Measurements from ENCODE around the gene LYSMD3. TPM values are rescaled to one million over a fixed set of nuclear protein-coding genes. Genes with fewer than 3 reads are reported as not detected.

Gene LYSMD3
- total RNA-seq, 4 donors from 2014 or later, result 12.9 to 21.2 (median 16.3) TPM

DNA sequence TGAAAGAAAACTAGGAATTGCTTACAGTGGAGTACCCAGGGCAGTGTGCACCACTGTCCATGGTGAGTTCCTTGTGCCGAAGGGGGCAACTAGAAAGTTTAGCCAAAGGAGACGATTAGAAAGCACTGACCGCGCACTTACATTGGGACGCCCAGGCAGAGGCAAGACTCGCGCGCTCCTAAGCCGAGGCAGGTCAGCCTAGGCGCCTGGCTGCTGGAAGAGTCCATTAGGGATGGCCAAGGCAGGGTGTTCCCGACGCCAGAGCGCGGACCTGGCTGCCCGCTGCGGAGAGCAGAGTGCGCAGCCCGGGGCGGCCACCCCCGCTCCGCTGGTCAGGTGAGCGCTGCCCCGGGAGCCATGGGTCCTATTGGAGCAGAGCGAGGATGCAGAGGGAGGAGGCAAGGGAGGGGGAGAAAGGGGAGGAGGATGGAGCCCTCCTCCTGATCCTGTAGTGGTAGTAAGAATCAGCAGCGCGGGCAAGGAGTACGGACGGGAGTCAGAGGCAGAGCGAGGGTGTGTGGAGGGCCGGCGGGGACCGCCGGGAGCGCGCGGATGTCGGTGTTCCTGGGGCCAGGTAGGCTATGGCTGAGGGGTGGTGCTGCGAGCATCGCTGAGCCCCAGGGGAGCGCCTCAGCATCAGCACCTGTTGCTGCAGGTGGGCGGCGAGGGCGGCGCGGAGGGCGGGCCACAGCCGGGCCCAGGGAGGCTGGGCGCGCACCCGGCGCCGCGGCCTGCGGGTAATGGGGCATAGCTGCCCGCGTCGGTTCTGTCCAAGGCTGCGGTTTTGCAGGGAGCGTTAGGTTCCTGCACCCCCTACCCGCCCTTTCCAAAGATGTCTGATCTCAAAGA, 29.2 kb upstream of the LYSMD3 start, which contains the start of gene ADGRV1:
ADGRV1 (plus strand) TSS at position 454 of the 849 bp plus-strand sequence; CDS start at position 553, 99 bp downstream.
- peaks cover 10 to 16% (median 15%) of the 10 kb centered on the region in 4 donors for H3K4me1 ChIP-seq
- H3K27ac ChIP-seq (replicated peaks in 1 of 4), result no peak within 1 kb of the TSS
- H3K4me3 ChIP-seq, result peak within 1 kb of the TSS; percentile 40 to 53 (median 42)
- no peak for DNase-seq (ENCODE audit: extremely low spot score)
- intact Hi-C loops (cut with DNase I), result no loop called here
- 3% methylated on average over 40 of the region's 60 CpGs for WGBS
- TF ChIP-seq POLR2A (IDR thresholded peaks at IDR 0.05; ENCODE audit: low read depth), result no peak
- no peak for TF ChIP-seq CTCF (IDR thresholded peaks at IDR 0.05)
- TF ChIP-seq POLR2AphosphoS5 (IDR thresholded peaks at IDR 0.05), result no peak
- no peak for TF ChIP-seq EP300 (IDR thresholded peaks at IDR 0.05)
- peaks cover 0 to 52% (median 17%) of the 10 kb centered on the region in 4 donors for H3K27me3 ChIP-seq
- no peaks in the 10 kb centered on the region for H3K9me3 ChIP-seq
- no peaks in the 10 kb centered on the region for H3K36me3 ChIP-seq

DNA sequence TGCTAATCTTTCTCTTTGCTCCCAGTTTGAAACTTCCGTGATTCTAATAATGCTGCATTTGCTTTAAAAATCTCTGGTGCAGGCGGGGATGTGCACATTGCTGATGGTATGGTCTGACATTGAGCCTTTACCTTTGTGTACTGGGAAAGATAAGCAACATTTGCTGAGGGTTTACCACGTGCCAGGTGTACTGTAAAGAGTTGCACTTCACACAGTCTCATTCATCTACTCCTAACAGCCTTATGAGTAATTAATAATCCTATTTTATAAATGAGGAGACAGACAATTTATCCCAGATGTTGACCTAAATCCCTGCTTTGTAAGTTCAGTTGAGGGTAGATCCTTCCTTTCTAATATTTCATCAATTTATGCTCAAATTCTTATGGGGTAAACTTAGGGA, 28.5 kb upstream of the LYSMD3 start:
- intact Hi-C loops (cut with DNase I), result no loop called here
- WGBS, result 10% methylated on average over 3 of the region's 3 CpGs
- Histone ChIP-seq H3K9me3 (no peaks in the 10 kb centered on the region), H3K36me3 (no peaks in the 10 kb centered on the region), H3K27ac (replicated peaks in 1 of 4) (no peak overlapping the region), H3K4me1 (peaks cover 10 to 16% (median 15%) of the 10 kb centered on the region in 4 donors), H3K27me3 (peaks cover 0 to 52% (median 17%) of the 10 kb centered on the region in 4 donors), H3K4me3 (peak overlapping the region in 3 of 4 donors; percentile 40 to 53 (median 42))
- no peak for DNase-seq (ENCODE audit: extremely low spot score)
- TF ChIP-seq POLR2AphosphoS5 (IDR thresholded peaks at IDR 0.05), result no peak
- no peak for TF ChIP-seq POLR2A (IDR thresholded peaks at IDR 0.05; ENCODE audit: low read depth)

GRCh38 chr5:90557391-90557790, 28.0 kb upstream of the LYSMD3 start:
- Histone ChIP-seq H3K27ac (replicated peaks in 1 of 4) (no peak overlapping the region), H3K27me3 (peaks cover 0 to 52% (median 17%) of the 10 kb centered on the region in 4 donors), H3K36me3 (no peaks in the 10 kb centered on the region), H3K4me1 (peaks cover 10 to 16% (median 15%) of the 10 kb centered on the region in 4 donors), H3K4me3 (no peak overlapping the region), H3K9me3 (no peaks in the 10 kb centered on the region)
- DNase-seq (ENCODE audit: extremely low spot score), result no peak
- no peak for TF ChIP-seq POLR2AphosphoS5 (IDR thresholded peaks at IDR 0.05)
- no peak for TF ChIP-seq CTCF (IDR thresholded peaks at IDR 0.05)
- TF ChIP-seq POLR2A (IDR thresholded peaks at IDR 0.05; ENCODE audit: low read depth), result no peak
- no peak for TF ChIP-seq EP300 (IDR thresholded peaks at IDR 0.05)
- 16% methylated on average over 9 of the region's 9 CpGs for WGBS
- intact Hi-C loops (cut with DNase I), result no loop called here

- H3K4me1 ChIP-seq, result peaks cover 10 to 16% (median 15%) of the 10 kb centered on the region in 4 donors
- H3K27me3 ChIP-seq, result peaks cover 0 to 43% (median 17%) of the 10 kb centered on the region in 4 donors
- intact Hi-C loops (cut with DNase I), result no loop called here
- H3K9me3 ChIP-seq, result no peaks in the 10 kb centered on the region
- H3K4me3 ChIP-seq, result no peak overlapping the region
- DNase-seq (ENCODE audit: extremely low spot score), result no peak
- H3K27ac ChIP-seq (replicated peaks in 1 of 4), result no peak overlapping the region
- TF ChIP-seq CTCF (IDR thresholded peaks at IDR 0.05) (no peak), POLR2AphosphoS5 (IDR thresholded peaks at IDR 0.05) (no peak), POLR2A (IDR thresholded peaks at IDR 0.05; ENCODE audit: low read depth) (no peak), EP300 (IDR thresholded peaks at IDR 0.05) (no peak)
- H3K36me3 ChIP-seq, result no peaks in the 10 kb centered on the region
These were observed 26.3 kb upstream of the LYSMD3 start for GRCh38 chr5:90555666-90556065.

DNA sequence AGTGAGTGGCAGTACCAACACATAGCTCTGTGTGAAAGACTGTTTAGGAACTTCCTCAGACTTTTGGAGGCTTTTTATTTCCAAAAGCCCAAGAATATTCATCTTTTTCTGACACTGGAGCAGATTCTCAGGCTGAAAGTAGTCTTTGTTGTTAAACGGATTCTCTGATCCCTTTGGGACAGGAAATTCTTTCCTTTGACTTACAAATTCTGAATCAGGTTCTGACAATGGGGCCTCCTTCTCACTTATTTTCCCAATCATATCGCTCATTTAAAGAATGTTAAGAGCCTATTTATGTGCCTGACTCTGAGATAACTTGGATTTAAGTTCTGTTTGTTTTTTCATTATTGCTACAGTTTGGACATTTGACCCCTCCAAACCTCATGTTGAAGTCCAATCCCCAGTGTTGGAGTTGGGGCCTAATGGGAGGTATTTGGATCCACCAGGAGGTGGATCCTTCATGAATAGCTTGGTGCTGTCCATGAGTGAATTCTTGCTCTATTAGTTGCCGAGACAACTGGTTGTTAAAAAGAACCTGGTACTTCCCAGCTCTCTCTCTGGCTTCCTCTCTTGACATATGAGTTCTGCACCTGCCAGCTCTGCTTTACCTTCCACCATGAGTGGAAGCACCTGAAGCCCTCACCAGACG, 25.1 kb upstream of the LYSMD3 start:
- intact Hi-C loops (cut with DNase I), result no loop called here
- H3K4me1 ChIP-seq, result peaks cover 10 to 16% (median 15%) of the 10 kb centered on the region in 4 donors
- H3K9me3 ChIP-seq, result no peaks in the 10 kb centered on the region
- H3K27ac ChIP-seq (replicated peaks in 1 of 4), result no peak overlapping the region
- H3K4me3 ChIP-seq, result no peak overlapping the region
- WGBS, result 71% methylated on average over 4 of the region's 4 CpGs
- H3K36me3 ChIP-seq, result no peaks in the 10 kb centered on the region
- no peak for TF ChIP-seq POLR2A (IDR thresholded peaks at IDR 0.05; ENCODE audit: low read depth)
- TF ChIP-seq CTCF (IDR thresholded peaks at IDR 0.05), result no peak
- no peak for TF ChIP-seq POLR2AphosphoS5 (IDR thresholded peaks at IDR 0.05)
- TF ChIP-seq EP300 (IDR thresholded peaks at IDR 0.05), result no peak
- peaks cover 0 to 37% (median 17%) of the 10 kb centered on the region in 4 donors for H3K27me3 ChIP-seq
- DNase-seq (ENCODE audit: extremely low spot score), result no peak
